KBM-7 (cell line): ENCODE measurements around the gene SLC49A3.
A peak's percentile ranks its signal among the peaks of the same experiment; 100 is the strongest.
"Not testable (repeated sequence)": the region's sequence is repeated elsewhere in the genome, so short reads cannot be mapped to it uniquely, and the experiment has no call there.

Source experiments
- DNase-seq: peaks from one replicate; pipeline ENCODE4 v3.0.0-alpha.2; 2015
- in situ Hi-C: fragments of 300-500 bp; cut with MboI; formaldehyde crosslinking; loops from 2 replicates; pipeline ENCODE4 v1.14.3; 2020; ENCODE audit warnings: low sequenced_read_pairs, low pct_unique_long_range_greater_than_20kb, mixed read lengths

The SLC49A3 gene

DNA sequence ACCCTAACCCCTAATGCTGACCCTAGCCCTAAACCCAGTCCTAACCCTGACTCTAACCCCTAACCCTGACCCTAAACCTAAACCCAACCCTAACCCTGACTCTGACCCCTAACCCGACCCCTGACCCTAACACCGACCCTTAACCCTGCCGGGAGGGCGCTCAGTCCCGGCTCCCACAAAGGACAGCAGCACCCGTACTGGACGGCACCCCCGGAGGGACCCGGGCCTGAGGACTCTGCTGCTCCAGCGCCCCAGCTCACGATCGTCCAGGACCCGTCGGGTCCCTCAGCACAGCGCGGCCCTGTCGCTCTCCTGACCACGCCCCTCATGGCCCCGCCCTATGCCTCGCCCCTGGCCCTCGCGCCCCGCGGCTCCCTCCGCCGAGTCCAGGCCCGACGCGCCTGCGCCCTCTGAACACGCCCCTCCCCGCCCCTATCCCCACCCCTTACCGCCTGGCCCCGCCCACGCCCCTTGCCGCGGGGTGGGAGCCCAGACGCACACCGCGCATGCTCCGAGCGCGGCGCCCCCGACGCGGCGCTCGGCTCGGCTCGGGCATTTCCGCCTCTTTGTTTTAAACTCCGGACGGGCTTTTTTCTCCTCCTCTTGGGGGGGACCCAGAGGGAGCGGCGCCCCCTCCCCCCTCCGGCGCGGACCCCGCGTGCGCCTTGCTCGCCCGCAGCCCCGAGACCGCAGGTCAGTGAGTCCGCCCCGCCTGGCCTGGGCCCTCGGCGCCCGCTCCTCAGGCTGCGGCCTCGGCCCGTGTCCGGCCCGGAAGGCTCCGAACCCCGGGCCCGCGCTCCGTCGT lies 16.5 kb upstream of the SLC49A3 start, which contains the start of gene PCGF3:
Gene PCGF3 (plus strand): TSS at position 555 of the 805 bp plus-strand sequence. CDS start 27,849 bp downstream, outside the sequence.
- peak; percentile 79 for DNase-seq
- in situ Hi-C loops: no loop called here

DNA sequence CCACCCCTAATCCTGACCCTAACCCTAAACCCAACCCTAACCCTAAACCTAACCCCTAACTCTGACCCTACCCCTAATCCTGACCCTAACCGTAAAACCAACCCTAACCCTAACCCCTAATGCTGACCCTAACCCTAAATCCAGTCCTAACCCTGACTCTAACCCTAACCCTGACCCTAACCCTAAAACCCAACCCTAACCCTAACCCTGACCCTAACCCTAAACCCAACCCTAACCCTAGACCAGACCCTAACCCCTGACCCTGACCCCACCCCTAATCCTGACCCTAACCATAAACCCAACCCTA lies 16.0 kb upstream of the SLC49A3 start:
- in situ Hi-C loops: no loop called here
- no peak for DNase-seq

DNA sequence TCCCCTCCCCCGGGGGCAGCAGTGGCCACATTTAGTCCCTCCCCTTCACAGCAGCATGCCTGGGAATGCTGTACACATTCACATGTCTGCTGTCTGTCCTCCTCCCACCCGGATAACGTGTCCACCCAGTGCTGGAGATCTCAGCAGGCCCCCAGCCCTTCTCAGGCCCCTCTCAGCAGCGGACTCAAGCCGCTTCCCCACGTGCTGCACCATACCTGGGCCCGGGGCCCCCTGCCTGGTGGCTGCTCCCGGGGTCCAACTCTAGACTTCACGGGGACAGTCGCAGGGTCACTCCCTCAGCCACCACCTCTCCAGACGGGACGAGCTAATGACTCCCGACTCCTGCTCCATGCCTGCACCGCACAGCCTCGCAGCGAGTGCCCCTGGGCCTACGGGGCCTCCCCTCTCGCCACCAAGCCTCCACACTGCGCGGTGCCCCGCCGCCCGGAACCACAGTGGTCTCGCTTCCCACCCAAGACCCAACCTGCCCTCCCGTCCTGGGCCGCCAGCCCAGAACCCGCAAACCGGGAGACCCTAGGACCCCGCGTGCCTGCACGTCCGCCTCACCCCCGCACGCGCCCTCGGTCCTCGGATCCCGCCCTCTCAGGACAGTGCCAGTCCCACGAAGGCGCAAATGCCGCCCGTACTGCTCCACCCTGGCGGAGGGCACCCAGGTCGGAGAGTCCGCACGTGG lies 15.4 kb upstream of the SLC49A3 start:
- DNase-seq: no peak
- in situ Hi-C loops: no loop called here

DNA sequence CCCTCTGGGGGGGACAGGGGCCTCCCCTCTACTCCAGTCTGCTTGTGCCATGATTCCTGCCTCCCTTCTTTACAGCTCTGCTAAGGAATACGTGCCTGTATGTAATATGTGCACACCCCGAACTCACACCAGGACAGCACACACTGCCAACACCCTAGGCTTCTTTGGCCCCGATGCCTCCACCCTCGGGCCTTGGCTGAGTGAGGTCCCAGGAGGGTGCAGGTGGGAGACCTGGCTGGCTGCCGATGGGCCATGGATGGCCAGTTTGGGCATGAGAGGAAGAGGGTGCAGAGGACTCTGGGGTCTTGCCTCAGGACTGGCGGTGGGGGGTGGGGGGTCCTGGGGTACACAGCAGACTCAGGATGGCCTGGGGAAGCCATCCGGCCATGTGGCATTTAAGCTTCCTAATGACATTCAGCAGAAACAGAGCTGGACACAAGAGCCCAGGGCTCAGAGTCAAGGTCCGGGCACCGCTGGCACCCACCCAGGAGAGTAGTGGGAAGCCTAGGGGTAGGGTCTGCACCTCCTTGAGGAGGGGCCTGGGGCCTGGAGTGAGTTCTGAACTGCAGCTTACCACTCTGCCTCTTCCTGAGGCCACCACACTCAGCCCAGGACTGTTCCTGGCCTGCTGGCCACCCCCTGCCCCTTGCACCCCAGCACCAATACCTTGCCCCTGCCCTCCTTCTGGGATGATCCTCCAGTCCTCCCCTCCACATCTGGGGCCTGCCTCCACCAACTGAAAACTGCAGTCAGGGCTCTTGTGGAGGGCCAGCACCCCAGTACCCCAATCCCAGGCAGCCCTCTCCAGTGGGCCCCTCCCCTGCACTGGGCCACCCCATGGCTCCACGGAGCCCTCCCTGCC lies 14.6 kb upstream of the SLC49A3 start:
- in situ Hi-C loops: no loop called here
- DNase-seq: no peak

DNA sequence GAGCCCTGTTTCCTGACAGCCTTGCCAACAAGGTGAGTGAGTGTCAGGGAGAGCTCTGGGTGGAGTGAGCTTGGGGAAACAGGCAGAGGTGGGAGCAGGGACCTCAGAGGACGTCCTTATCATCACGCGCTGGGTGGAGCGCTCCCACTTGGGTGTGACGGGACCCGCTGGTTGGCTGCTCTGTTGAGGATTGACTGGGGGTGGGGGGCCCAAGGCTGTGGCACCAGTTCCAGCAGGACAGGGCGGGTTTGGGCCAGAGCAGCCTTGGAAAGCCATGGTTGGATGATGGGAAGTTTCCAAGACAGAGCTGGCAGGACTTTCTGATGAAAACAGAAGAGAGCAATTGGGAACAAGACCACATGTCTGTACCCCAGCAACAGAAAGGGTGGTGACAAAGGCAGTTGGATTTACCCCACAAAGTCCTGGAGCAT lies 13.7 kb upstream of the SLC49A3 start:
- in situ Hi-C loops: no loop called here
- DNase-seq: no peak

DNA sequence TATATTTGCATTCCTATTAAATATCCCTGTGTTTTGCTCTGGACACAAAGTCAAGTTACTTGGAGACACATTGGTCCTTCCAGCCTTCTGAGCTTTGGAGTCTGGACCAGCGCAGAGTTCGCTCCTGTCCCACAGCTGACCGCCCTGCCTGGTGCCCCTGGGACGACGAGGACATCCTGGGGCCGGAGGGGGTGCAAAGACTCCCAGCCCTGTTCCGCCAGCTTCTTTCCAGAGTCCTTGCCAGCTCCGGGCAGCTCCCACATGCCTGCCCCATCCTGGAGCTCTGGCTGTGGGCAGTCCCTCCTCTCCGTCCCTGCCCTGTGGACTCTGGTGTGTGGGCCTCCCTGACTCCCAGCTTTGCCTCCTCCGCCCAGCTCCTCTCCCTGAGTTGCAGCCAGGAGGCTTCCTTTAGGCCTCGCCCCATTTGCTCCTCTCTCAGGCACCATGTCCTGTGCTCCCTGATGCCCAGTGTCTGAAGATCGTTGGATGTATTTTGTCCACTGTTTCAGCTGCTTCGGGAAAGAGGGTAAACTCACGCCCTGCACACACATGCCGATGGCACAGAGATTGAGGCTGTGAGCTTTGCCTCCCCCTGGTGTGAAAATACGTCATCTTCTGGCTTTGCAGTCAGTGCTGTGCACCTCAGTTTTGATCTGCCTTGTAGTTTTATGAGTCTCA lies 11.8 kb upstream of the SLC49A3 start:
- in situ Hi-C loops: no loop called here
- DNase-seq: no peak

DNA sequence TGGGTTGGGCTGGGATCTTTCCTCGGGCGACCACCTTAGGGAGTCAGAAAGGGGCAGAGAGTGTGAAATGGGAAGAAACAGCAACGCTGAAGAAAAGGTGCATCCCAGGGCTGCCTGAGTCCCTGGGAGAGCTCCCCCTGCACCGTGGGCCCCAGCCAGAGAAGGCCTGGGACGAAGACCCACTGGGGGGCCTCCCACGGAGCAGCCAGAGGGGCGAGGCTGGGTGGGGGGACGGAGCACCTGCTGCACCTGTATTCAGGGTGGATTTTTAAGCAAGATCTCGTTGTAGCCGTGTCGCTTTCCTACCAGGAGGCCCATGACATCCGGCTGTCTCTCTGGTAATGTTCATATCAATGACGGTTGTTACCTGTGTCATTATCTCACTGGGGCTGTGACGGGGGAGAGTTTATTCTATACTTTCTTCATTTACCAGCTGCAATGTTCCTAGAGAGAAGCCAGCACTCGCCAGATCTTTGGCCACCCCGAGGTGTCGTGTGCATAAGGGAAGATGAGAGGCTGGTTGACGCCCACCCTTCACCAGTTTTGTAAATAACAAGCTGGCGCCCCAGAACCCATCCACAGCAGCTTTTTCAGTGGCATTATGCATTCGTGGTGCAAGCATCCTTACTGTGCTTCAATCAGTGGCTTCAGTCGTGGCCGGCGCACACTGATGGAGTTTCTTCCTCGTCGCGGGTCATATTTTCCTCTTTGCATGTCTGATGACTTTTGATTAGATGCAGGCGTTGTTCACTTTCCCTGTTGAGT lies 11.0 kb upstream of the SLC49A3 start:
- in situ Hi-C loops: no loop called here
- no peak for DNase-seq

DNA sequence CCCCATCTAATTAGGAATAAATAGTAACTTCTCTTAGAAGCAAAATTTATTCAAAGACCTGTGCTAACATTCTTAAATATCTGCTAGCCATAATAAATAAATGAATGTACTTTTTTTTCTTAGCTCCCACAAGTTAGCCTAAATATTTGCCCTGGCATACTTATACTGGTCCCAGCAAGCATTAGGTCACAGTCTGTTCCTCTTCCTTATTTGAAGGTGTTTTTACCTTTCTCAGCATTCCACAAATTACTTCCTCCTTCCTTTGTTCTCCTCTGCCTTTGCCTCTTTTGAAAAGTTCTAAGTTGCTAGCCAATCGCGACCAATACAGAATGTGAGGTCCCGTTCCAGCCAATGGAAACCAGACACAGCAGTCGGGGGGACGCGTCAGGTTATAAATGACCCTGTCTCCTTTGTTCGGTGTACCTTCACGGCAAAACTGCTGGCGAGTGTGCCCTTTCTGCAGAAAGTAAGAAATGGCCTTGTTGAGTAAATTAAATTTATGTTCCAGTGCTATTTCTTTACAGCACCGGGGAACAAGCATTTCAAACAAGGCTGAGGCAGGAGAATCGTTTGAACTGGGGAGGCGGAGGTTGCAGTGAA lies 5.5 kb upstream of the SLC49A3 start:
- DNase-seq, in situ Hi-C loops: not testable (repeated sequence)

DNA sequence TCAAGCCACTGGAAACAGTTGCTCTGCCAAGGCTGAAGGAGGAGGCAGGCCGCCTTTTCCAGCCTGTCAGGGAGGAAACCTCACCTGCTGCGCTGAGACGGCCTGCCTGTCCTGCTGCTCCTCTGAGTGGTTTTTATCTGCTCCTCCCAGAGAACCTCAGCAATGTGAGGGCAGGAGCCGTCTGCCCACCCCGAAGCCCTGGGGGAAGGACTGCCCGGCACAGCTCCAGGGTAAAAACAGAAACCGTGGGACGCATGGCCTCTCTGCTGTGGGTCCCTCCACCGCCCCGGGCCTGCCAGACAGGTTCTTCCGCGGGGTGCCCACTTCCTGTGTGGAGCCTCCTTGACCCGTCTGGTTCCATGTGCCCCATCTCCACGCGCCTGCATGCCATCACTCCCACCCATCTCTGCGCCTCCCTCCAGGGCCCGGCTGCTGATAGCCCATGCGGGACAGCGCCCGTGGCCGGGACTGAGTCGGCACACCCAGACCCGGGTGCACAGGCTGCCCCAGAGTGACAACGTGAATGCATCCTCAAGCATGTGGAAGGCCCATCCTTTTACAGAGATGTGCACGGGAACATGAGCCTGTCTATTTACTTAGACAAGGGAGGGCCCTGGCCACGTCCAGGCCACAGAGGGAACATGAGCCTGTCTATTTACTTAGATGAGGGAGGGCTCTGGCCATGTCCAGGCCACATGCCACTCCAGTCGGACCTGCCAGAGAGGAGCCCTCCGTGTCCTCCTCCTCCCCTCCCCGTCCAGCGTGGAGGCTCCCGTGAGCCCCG lies 4.0 kb upstream of the SLC49A3 start:
- no peak for DNase-seq

DNA sequence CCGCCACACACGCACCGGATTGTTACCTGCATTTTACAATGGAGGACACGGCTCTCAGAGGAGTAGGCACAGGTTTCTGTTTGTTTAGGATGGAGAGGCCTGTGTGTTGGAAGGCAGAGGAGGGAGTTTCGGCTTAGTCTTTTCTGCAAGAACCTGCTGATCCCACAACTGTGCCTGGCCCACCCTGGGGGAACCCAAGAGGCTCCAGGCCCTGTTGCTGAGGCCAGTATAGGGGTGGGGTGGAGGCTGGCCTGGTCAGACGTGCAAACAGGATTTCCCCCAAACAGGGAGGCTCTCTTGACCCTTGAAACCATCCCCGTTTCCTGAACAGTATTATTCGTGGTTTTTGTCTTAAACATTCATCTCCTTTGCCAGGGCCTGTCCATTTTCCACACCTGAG lies 772 bp upstream of the SLC49A3 start:
- in situ Hi-C loops: no loop called here
- DNase-seq: no peak

More for the DNA sequence above, 4.0 kb upstream of the SLC49A3 start:
- in situ Hi-C loops: no loop called here

DNA sequence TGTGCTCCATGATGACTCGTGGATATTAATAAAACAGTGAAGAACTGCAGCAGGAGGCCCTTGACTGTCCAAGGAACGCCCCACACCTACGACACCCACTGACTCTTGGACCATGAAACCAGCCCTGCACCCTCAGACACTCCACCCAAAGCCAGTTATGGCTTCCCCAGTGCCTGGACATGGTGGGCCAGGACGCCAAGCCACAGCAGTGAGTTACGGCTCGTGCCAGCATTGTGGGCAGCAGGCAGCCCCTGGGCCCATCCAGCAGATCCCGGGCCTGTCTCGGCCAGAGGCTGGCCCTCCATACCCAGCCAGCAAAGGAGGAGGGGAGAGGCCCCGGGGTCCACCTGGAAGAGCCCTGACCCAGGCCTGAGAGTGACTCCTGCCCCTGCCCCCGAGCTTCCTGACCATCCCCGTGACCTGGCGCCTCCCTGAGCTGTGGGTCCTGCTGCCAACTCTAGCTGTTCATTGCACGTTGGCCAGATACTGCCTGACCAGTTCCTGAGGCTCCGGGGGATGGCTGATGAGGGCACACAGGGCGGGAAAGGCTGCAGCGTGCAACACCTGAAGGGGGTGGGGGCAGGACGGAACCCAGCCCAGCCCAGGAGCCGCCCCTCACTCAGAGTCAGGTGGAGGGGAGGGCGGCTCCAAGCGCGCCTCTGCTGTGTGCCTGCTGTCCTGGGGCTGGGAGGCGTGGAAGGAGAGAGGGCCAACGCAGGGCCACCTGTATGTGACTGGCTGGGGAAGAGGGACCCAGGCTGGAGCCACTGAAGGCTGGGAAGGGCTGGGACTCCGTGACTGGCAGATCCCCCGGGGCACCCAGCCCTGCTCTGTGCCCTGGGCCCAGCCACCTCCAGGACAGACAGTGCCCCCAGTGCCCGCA lies 739 bp downstream of the SLC49A3 start:
- in situ Hi-C loops: no loop called here
- DNase-seq: no peak

DNA sequence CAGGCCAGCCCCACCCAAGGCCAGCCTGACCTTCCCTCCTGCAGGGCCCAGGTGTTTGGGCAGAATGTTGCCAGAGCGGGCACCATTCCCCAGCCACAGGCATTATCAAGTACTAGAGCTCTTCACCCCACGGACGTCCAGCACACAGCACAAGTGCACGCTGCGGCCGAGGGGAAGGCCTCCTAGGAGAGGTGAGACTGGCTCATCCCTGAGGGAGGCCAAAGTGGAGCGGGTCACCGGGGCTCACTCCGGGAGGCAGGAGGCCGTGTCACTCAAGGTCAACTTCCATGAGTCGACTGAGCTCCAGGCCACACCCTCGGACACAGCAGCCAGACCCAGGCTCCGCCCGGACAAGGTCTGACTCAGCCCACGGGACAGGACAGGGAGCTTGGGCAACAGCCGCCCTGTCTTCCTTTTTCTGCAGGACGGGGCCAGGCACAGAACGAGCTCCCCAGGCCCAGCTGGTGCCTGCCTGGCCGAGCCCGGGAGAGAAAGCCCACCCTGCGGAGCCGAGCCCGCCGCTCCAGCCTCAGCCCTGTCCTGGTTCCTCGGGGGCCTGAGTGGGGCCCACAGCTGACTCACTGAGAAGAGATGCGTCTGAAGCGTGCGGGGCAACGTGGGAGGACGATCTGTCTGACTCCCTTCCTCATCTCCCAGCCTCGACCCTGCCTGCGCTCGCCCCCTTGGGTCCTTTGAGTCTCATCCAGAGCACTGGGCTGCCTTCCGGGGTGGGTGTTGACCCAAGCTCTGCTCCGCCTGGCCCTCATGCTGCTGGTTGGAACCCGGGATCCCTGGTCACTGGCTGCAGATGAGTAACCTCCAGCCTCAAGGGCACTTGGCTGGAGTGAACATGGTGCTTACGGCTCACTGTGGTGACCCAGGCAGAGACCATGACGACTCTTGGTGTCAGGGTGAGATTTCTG lies 1.6 kb downstream of the SLC49A3 start:
- in situ Hi-C loops: no loop called here
- DNase-seq: no peak

DNA sequence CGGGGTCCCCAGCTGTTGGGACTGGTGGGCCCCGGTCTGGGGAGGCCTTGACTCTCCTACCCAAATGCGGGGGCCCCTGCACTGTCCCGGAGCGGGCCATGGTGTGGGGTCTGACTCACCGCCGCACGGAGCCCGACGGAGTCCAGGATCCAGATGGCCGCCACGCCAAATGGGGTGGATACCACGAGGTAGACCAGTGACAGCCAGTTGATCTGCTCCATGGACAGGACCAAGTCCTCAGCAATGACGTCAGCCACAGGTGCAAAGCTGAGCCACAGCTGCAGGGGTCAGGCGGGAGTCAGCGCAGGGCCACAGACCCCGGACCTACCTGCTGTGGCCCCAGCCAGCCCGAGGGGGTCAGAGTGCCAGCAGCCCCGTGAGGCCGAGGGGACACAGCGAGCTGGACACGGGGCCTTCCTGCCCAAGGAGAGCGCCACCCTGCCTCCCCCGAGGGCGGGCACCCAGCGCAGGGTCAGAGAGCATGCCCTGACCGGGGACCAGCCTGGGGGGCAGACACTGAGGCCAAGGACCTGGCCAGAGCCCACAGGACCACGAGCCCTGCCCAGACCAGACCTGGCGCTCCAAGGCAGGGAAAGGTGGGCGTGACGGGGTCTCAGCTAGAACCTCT lies 2.4 kb downstream of the SLC49A3 start:
- in situ Hi-C loops: no loop called here
- no peak for DNase-seq

DNA sequence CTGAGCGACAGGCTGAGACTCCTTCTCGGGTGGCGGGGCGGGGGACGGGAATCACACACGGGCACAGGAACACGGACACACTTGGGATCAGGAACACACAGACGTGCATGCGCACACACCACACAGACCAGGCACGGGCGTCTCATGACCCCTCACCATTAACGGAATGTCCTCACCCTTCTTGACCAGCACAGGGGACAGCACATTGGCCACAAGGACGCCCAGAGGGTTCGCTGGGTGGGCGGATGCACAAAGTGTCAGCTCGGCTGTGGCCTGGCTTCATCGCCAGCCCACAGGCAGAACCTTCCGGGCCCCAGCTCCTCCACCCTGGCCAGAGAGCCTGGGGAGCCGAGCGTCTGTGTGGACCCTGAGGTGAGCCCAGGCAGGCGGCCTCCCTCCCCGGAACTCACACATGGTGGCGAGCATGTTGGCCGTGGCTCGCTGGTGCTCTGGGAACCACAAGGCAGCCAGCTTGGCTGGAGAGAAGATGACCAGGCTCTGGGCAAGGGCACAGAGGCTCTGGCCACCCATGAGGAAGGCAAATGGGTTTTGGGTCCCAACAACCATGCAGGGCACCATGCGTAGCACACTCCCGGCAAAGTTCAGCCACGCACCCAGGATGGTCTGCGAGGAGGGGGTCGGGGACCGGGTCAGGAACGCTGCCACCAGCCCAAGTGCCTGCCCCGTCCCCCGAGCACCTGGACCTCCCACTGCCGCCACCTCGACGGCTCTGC lies 3.1 kb downstream of the SLC49A3 start:
- in situ Hi-C loops: no loop called here
- no peak for DNase-seq
